Chondrocyte (in vitro differentiated cells): ENCODE measurements around the gene ZFP62. TPM values are rescaled to one million over a fixed set of nuclear protein-coding genes. Genes with fewer than 3 reads are reported as not detected.

Source experiments
- DNase-seq: peaks from one replicate; pipeline ENCODE4 v3.0.0; 2021; ENCODE audit warnings: mixed read lengths, low spot score
- H3K27ac Mint-ChIP-seq: one replicate; pipeline ENCODE4 v1.8.0; 2021; ENCODE audit warnings: mild to moderate bottlenecking, moderate library complexity, mixed read lengths; ENCODE audit not compliant: unreplicated experiment
- H3K27me3 Mint-ChIP-seq: 2 replicates; pipeline ENCODE4 v1.8.0; 2021; ENCODE audit warnings: low read depth, mixed read lengths
- H3K36me3 Mint-ChIP-seq: 2 replicates; pipeline ENCODE4 v1.8.0; 2021; ENCODE audit warnings: low read depth, mixed read lengths
- H3K4me1 Mint-ChIP-seq: 2 replicates; pipeline ENCODE4 v1.8.0; 2021; ENCODE audit warnings: low read depth, mild to moderate bottlenecking, mixed read lengths
- H3K4me3 Mint-ChIP-seq: one replicate; pipeline ENCODE4 v1.8.0; 2021; ENCODE audit warnings: mild to moderate bottlenecking, moderate library complexity, mixed read lengths; ENCODE audit not compliant: unreplicated experiment
- H3K9me3 Mint-ChIP-seq: 2 replicates; pipeline ENCODE4 v1.8.0; 2021; ENCODE audit warnings: low read depth, mixed read lengths
- total RNA-seq: library from RNA; stranded (reverse); gene quantifications from 3 replicates; pipeline ENCODE4 v1.2.1, GENCODE V29; 2021
- TF ChIP-seq, protein P1 (sequence below): fragments of 200-600 bp; sonication (generic); IDR thresholded peaks from 2 replicates; pipeline ENCODE4 v1.5.0; 2021; ENCODE audit warnings: antibody characterized with exemption, mild to moderate bottlenecking, moderate library complexity

Gene ZFP62
- total RNA-seq, 1 donor from 2014 or later: 13.3 TPM

DNA sequence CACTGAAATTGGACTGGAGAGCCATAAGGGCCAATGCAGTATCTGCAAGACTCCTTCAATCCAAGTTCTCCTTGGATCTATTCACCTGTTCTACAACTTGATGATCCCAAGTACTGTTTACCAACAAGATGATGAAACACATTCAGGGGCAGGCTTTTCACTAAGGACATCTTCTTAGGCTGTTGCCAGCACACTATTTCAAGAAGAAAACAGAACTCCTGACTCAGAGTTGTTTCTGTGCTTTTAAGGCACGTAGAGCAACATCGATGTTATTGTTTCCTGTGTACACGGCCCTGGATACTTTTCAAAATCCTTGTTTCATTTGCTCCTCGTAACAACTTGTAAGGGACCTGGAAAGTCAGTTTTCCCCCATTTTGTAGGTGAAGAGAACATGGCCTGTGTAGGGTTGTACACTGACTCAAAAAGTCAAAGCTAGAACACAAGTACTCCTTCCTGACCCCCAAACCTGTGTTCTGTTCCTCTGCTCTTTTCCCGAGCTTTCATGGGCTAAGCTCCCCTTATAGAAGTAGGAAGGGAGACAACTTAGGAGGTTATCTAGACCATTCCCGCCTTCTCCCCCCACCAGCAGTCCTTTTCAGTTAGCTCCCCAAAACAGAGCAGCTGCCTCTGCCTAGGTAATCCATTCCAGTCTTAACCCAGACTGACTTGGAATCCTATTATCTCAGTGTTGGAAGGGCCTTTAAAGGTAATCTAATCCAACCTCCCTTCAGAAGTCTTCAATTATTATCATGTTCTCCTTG is 53.2 kb downstream of the ZFP62 start:
- DNase-seq: no peak
- Mint-ChIP-seq H3K36me3 (no peaks in the 10 kb centered on the region), H3K27ac (peak overlapping the region; percentile 66), H3K9me3 (no peaks in the 10 kb centered on the region), H3K4me3 (peak overlapping the region; percentile 60), H3K4me1 (peaks cover 63% of the 10 kb centered on the region), H3K27me3 (no peaks in the 10 kb centered on the region)
- TF ChIP-seq, protein P1, sequence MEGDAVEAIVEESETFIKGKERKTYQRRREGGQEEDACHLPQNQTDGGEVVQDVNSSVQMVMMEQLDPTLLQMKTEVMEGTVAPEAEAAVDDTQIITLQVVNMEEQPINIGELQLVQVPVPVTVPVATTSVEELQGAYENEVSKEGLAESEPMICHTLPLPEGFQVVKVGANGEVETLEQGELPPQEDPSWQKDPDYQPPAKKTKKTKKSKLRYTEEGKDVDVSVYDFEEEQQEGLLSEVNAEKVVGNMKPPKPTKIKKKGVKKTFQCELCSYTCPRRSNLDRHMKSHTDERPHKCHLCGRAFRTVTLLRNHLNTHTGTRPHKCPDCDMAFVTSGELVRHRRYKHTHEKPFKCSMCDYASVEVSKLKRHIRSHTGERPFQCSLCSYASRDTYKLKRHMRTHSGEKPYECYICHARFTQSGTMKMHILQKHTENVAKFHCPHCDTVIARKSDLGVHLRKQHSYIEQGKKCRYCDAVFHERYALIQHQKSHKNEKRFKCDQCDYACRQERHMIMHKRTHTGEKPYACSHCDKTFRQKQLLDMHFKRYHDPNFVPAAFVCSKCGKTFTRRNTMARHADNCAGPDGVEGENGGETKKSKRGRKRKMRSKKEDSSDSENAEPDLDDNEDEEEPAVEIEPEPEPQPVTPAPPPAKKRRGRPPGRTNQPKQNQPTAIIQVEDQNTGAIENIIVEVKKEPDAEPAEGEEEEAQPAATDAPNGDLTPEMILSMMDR: no peak

DNA sequence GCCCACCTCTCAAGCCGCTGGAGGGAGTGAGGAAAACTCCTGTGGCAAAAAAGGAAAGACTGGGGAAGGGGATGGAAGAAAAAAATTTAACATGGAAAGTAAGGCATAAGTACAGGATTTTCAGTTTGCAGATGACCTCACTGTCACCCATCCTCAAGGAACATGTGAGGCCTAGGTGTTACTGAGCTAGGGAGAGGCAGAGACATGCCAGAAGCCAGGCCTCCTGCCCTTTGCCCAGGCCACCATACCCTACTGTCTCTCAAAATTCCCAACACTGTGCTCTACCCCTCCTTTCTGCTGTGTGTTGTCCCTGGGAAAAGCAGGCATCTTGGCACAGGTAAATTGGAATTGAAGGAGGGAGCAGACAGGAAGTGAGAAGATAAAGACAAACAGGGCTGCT is 54.0 kb downstream of the ZFP62 start:
- DNase-seq: no peak
- TF ChIP-seq, protein P1: no peak

DNA sequence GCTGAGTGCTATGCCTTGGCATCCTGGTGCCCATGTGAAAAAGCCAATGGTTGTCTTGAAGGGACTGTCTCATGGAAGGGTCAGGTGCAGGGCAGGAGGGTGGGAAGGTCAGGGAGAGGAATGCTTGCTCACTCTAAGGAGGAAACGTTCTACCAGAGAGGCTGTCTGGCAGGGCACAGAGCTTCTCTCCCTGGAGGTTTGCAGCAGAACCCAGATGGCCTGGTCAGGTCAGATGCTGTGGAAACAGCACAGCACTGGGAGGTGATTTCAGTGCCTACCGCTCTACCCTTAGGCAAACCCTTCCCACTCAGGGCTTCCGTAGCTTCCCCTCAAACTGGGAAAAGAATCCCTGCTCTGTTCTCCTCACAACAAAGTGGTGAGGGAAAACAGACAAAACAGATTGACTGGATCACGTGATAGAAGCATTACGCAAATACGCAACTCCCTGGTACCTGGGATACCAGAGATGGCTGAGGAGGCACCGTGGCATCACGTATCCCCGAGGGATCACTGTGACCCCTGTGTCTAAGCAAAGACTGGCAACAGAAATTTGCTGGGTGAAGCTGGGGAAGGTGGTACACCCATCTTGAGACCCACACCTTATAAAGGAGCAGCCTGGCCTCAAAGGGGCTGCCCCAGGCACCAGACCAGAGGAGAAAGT is 54.6 kb downstream of the ZFP62 start:
- TF ChIP-seq, protein P1: no peak
- H3K27me3 Mint-ChIP-seq: no peaks in the 10 kb centered on the region
- H3K4me3 Mint-ChIP-seq: peak overlapping the region; percentile 60
- no peaks in the 10 kb centered on the region for H3K9me3 Mint-ChIP-seq
- peaks cover 63% of the 10 kb centered on the region for H3K4me1 Mint-ChIP-seq
- peak; percentile 44 for DNase-seq
- H3K36me3 Mint-ChIP-seq: no peaks in the 10 kb centered on the region
- peak overlapping the region; percentile 46 for H3K27ac Mint-ChIP-seq

More for the DNA sequence above, 54.0 kb downstream of the ZFP62 start:
- no peaks in the 10 kb centered on the region for H3K9me3 Mint-ChIP-seq
- no peaks in the 10 kb centered on the region for H3K27me3 Mint-ChIP-seq
- H3K36me3 Mint-ChIP-seq: no peaks in the 10 kb centered on the region
- H3K27ac Mint-ChIP-seq: peak overlapping the region; percentile 46
- peak overlapping the region; percentile 60 for H3K4me3 Mint-ChIP-seq
- peaks cover 63% of the 10 kb centered on the region for H3K4me1 Mint-ChIP-seq

DNA sequence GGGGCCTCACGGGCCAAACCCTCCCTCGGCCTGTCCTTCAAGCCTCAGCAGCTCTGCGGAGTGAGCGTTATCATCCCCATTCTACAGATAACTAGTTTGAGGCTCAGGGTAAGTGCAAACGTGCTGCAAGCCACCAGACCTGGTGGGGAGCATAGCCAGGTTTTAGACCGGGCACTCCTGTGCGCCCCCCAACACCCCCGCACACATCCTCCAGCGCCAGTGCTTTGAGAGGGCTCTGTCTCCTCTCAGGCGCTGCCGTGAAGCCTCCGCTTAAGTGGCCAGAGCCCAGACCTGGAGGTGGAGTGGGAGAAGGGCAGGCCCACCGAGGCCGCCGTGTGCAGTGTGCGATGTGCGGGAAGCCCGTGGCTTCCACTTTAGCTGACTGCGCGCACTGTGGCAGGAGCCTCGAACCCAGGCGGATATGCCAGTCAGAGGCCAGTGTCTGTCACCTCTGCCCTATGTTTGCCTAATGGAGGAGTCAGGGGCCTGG is 56.9 kb downstream of the ZFP62 start:
- Mint-ChIP-seq H3K4me1 (peaks cover 76% of the 10 kb centered on the region), H3K9me3 (no peaks in the 10 kb centered on the region), H3K36me3 (peaks cover 2% of the 10 kb centered on the region), H3K4me3 (no peak overlapping the region), H3K27me3 (no peaks in the 10 kb centered on the region), H3K27ac (no peak overlapping the region)
- TF ChIP-seq, protein P1: no peak
- DNase-seq: no peak
